ENCODE results near the gene SLC35D1.
"Not testable (repeated sequence)": the region's sequence is repeated elsewhere in the genome, so short reads cannot be mapped to it uniquely, and the experiment has no call there.

SLC35D1 gene

DNA sequence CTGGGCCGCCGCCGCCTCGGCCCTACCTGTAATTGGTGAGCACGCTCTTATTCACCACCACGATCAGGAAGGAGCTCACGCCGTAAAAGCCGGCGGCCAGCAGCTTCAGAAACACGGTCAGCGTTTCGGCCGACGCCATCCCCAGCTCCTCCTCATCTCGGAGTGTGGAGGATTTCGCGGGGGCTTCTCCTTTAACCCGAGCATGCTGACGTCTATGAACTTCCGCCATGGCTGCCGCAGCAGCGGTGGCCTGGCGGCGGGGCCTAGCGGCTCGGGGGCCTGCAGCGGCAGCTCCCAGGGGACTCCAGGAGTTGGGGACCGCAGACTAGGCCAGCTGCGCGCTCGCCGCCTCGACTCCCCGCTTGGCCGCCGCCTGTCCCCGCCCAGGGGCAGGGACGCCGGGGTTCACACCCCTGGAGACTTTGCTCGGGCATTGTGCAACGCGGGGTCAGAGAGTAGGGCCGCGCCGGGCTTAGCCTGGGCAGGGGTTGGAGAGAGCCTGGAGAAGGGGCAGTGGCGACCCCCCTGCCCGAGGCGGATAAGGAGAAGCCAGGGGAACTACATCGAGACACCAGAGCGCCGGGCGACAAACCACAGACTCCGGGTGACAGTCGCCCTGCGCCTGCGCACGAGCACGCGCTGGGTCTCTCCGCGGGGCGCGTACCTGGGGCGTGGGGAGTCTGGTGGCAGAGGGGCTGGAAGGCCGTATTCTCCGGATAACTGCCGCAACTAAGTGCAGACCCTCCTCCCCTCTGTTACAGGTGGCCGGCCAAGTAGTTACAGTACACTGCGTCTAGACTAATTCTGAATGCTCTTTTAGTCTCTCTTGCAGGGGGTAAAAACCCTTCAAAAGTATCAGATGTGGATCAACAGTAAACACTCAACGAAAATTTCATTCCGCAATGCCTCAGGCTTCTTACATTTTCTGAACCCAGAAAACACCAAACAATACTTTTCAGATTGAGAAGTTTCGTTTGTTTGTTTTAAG, at the start of gene SLC35D1:
Gene SLC35D1, minus strand, starts transcription at position 364 of the 988 bp plus-strand sequence. Its CDS starts 135 bp downstream, at position 229.
- peak; percentile 88 for DNase-seq

DNA sequence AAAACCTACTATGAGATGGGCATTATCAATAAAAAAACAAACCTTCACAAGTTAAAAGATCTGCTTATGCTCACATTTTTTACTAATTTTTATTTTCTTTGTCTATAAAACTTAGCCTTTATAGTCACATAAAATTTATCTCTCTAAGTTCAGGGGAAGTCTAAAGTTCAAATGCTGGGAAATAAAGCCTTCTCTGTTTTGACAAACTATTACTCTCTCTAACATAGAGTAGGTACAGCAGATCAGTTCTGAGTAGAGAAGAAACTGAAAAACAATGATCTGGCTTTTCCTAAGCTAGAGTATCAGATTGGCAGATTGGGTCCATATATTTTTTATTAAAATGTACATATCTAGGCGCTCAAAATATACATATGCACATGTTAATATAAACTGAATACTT, 49.6 kb upstream of the SLC35D1 start:
- DNase-seq = no peak

DNA sequence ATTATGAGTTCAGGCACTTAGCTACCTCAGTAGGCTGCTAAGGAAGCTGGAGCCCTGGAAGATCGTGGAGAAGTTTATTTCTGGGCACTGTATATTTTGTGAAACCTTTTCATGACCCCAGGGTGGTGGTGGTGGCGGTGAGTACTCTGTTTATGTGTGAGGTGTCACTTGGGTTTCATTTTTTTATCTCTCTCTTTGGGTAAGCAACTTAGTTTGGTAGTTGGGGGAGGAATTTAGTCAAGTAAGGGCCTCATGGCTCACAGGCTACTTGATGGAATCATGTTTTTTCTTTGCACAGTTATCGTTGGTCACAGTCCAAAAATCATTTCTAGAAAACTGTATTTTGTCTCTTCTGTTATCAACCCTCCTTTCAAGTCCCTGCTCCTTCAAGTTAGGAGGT, 46.9 kb upstream of the SLC35D1 start:
- no peak for DNase-seq

DNA sequence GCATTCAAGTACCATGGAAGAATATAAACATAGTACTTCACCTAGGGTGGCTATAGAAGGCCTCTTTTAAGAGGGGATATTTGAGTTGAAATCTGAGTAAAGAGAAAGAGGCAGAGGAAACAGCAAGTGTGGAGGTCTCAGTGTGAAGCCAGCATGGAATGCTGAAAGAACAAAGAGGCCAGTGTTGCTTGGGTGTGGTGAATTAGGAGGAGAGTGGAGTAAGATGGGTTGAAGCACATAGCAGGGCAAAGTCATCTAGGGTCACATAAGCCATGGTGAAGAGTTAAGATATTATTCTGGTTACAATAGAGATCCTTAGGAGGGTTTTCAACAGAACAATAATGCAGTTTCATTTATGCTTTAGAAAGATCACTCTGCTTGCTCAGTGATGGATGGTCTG, 43.4 kb upstream of the SLC35D1 start:
- DNase-seq = no peak

DNA sequence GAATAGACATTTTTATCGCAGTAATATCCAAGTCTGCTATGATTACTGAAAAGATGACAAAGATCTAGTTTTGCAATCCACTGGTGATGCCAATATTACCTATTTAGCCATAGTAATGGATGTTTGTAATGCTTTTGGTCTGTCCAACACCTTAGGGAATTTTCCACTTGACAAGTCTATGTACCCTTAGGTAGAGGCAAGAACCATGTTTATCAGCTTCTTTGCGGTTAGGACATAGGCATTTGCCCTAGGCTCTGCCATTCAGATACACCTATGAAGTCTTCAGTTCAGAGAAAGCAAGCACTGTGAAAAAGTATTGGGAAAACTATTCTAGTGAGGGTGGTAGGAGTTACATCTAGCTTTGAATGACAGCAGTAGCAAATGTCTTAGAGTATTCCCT, 40.2 kb upstream of the SLC35D1 start:
- no peak for DNase-seq

DNA sequence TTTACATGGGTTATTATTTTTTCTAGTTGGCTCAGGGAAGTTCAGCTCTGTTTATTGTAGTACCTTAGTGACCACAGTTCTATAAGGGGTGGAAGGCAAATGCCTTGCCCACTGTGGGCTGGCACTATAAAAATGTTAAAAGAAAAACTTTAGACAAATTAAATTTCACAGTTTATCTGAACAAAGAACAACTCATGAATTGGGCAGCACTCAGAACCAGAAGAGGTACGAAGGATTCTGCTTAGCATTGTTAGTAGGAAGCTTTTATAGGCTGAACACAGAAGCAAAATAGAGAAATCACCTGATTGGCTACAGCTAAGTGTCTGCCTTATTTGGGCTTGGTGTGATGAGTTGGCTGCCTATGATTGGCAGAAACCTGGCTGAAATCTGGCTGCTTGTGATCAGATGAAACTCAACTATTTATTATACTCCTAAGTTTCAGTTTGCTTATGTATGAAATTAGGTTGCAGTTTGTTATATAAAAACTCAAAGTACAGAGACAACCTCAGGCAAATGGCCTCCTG, 35.8 kb upstream of the SLC35D1 start:
- no peak for DNase-seq

DNA sequence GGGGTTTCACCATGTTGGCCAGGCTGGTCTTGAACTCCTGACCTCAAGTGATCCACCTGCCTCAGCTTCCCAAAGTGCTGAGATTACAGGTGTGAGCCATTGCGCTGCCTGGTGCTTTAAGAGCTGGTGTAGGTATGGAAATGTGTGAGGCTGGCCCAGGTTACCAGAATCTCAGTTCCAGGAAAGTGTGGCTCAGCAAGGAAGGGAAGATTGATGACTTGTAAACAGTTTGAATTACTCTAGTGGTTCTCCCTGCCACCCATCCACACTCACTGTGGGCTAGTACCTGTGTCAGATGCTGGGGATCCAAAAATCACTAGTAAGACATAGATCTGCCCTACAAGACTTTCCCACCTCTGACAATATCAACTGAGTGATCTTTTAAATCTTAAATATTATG, 34.5 kb upstream of the SLC35D1 start:
- DNase-seq = no peak

DNA sequence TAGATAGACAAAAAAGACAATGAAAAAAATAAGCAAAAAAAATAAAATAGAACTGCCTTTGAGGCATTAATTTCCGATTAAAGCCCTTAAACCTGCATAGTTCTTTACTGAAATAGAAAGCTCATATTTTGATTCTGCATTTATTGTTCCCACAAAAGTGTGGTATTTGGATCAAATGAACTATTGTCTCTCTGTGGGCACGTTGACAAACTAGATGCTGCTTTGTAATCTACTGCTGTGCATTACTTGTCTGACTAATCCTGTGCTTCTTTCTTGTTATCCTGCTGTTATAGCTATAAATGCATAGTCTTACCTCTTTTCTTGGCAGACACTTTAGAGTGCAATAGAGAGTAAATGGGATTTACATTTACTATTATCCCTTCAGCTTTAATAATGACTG, 31.4 kb upstream of the SLC35D1 start:
- no peak for DNase-seq

DNA sequence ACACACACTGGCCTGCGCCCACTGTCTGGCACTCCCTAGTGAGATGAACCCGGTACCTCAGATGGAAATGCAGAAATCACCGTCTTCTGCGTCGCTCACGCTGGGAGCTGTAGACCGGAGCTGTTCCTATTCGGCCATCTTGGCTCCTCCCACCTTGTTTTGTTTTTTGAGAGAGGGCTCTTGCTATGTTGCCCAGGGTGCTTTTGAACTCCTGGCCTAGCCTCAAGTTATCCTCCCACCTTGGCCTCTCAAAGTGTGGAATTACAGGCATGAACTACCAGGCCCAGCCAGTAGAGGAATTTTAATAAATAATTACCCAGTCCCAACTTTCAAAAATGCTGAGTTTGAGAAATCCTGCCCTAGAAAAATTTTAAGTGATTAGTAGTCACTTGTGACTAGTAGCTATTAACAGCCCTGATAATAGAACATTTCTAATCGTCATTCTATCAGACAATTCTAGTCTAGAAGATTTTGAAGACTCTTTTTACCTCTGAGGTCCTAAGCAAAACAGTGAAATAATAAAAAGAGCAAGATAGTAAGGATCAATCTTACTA, 30.9 kb upstream of the SLC35D1 start:
- no peak for DNase-seq

DNA sequence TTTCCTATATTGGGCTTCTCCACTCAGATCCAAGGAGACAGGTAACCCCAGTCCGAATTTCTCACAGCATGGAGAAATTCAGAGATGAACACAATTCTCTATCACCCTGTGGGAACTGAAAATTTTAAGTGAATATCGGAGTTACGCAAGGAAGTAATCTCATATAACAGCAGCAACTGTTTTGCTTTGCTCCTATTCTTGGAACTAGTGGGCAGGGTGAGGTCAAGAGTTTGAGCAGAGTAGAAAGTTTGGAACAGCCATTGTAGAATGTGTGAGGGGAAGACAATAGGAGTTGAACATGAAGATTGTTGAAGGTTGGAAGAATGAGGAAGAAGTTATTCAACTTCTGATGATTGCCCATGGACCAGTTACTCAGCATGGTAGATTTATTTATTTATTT, 24.3 kb upstream of the SLC35D1 start:
- no peak for DNase-seq

DNA sequence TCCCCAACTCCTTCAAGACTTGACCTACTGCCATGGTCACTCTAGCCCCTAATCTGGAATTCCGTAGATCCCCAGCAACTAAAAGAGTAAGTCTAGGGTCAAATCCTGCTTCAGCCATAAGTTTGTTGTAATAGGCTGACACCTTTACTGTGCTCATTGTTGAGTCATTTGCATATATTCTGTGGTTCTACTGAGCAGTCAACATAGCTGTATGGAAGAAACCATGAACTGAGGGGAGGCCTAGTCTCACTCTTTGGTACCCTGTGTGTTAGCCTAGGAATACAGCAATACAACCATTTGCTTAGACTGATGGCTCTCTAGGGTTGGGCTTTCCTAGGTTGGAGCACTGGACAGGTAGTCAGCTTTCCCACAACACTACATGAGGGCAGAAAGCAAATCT, 23.6 kb upstream of the SLC35D1 start:
- DNase-seq = no peak

DNA sequence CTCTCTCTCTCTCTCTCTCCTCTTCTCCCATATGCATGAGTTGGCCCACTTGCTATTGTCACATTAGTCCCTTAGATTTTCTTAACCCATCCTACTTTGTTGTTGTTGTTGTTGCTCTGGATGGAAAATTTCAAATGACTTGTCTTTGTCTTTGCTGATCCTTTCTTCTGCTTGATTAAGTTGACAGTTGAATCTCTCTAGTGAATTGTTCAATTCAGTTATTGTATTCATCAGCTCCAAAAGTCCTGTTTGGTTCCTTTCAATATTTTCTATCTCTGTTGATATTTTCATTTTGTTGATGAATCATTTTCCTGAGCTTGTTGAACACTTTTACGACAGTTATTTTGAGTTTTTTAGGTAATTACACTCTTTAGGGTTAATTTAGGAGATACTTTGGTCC, 18.8 kb upstream of the SLC35D1 start:
- DNase-seq = no peak

DNA sequence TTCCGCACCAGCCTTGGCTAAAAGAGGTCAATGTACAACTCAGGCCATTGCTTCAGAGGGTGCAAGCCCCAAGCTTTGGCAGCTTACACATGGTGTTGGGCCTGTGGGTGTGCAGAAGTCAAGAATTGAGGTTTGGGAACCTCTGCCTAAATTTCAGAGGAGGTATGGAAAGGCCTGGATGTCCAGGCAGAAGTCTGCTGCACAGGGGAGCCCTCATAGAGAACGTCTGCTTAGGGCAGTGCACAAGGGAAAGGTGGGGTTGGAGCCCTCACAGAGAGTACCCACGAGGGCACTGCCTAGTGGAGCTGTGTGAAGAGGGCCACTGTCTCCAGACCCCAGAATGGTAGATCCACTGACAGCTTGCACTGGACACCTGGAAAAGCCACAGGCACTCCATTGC, 13.7 kb upstream of the SLC35D1 start:
- not testable (repeated sequence) for DNase-seq

DNA sequence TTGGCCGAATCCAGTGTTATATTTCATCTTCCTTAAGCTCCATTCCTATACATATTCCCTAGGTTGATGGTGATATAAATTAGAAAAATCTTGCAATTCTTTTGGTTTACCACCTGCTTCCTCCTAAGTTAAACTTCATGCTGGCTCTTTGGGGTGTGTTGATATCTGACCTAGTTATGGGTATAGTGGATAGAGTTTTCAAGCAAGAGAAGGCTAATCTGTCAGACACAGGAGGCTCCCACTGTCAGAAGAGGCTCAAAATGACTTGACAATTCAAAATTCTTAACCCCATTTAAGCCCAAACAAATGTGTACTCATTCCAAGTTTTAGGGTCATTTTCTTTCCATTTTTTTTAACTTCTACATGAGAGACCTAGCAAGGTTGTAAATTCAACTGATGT, 8.5 kb upstream of the SLC35D1 start:
- no peak for DNase-seq

DNA sequence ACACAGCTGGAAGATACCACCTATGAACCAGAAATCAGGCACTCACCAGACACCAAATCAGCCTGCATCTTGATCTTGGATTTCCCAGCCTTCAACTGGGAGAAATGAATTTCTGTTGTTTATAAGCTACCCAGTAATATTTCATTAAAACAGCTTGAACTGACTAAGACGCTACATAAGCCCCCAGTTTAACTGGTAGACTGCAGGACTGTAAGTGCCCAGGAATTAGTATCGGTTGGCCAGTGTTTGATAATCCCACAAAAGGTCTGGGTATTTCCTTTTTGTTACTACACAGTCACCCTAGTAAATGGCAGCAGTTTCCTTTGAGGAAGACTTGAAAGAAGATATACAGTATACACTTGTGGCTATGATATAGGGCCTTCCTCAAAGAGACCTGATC, 7.3 kb upstream of the SLC35D1 start:
- DNase-seq = no peak

DNA sequence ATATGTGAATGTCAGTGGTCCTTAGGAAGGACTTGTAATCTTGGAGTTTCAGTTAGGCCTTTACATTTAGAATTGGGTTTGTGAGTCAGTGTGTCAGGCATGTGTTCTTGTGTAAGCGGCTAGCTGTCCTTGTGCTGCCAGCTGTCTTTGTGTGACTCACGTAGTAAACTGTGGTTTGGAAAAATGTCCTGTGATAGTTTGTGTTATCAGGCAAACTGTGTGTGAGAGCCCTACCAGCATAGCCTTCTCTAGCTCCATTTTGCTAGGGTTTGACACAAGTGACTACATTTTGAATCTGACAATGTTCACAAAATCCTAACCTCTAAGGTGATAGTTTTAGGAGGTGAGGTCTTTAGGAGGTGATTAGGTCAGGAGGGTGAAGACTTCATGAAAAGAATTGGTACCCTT, 6.9 kb upstream of the SLC35D1 start:
- DNase-seq = no peak

DNA sequence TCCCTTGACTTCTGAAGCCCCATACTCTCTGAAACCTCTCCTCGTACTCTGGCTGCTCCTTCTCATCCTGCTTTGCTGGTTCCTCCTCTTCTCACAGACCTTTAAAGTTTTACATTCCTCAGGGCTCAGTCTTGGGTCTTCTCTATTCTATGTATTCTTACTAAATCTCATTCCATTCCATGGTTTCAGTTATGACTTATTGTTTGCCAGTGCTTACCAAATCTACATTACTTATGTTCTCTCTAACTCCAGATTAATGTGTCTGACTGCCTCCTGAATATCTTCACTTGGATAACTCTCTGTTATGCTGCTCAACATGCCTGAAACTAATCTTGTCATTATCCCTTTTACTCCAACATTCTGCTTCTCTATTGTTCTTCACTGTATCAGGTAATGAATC, 5.4 kb upstream of the SLC35D1 start:
- no peak for DNase-seq

DNA sequence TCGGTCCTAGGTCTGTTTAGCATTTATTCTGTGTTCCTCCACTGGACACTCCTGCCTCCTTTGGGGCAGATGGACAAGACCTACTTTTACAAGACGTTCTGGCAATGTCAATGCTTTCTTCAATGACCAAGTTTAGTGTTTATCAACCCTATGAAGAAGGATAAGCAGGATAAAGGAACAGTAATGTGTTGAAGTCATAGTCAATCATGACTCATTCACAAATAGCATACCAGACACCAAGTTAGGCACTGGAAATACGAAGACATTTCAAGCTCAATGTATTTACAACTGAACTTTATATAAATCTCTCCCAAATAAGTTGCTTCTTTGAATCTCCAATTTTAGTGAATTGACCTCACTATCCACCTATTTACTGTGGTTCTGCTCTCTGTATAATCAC, 4.8 kb upstream of the SLC35D1 start:
- no peak for DNase-seq

DNA sequence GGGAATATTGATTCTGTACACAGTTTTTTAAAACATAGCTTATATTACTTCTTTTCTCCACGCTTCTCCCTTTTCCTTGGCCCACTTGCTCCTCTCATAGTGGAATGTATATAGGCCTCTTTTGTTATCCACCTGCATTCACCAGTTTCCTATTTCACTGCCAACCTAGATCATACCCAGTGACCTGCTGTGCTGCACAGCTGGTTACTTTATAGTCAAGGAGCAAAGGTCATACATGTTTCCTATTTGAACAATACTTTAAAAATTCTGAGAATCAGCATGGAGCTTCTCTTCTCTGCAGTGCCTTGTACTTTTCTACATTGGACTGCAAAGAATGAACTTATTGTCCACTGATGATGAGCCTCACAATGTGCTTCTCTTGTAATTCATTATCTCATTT, 4.3 kb upstream of the SLC35D1 start:
- DNase-seq = no peak

DNA sequence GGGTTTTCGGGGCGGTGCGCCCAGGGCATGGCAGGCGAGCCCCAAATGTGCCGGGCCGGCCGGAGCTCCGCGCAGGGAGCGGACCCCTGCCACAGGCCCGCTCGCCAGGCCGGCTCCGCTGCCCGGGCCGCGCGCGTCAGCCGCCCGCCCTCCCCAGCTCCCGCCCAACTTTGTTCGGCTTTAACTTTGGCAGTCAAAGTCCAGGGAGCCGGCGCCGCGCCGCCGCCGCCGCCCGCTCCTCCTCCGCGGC, 488 bp downstream of the SLC35D1 start:
- peak; percentile 45 for DNase-seq

DNA sequence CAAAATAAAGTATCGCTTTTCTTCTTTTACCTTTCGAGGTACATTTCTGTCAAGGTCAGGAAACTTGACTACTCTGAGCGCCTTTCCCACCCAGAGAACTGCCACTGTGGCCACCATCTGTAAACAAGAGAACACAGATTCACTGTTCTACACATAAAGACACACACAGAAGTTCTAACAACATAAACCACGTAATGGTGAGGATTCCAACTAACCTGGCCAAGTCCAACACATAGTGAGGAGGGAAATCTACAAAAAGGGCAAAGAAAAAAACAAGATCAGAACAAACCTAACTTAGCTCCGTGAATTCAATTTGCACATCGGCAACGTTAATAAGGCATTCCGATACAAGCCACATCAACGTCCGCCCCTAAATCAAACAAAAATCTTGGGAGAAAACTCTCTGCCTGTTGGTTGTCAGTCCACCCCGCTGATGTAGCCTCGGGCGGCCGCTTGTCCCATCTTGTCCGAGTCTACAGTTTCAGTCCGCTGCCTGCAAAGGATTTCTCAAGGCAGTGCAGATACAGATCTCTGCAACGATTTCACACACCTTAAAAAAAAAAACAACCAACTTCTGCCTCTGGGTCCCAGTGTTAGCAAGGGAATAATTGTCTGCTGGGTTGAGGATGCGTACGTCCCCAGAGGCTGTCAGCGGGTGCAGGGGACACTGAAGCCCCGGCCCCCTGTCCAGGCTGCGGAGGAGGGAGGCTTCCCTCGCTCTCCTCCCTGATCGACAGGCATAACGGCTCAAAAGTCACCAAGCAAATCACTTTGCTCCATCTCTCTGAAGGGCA, 1.0 kb downstream of the SLC35D1 start:
- DNase-seq = peak; percentile 20

DNA sequence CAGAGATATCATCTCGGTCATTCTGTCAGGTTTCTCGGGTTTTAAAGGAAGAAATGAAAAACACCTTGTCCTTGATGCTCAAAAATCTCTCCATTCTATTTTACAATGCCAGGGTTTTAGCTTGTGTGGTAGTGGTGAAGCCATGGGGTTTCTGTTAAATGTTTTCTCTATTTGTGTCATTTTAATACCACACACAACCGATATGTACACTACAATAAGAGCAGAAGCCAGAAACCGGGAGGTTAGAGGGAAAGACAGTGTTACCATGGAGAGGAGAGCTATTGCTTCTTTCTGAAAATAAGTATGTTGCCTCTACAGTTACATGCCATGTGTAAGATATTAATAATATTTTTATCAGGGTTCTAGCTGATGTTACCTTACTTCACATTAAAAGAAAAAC, 2.8 kb downstream of the SLC35D1 start:
- DNase-seq = no peak

DNA sequence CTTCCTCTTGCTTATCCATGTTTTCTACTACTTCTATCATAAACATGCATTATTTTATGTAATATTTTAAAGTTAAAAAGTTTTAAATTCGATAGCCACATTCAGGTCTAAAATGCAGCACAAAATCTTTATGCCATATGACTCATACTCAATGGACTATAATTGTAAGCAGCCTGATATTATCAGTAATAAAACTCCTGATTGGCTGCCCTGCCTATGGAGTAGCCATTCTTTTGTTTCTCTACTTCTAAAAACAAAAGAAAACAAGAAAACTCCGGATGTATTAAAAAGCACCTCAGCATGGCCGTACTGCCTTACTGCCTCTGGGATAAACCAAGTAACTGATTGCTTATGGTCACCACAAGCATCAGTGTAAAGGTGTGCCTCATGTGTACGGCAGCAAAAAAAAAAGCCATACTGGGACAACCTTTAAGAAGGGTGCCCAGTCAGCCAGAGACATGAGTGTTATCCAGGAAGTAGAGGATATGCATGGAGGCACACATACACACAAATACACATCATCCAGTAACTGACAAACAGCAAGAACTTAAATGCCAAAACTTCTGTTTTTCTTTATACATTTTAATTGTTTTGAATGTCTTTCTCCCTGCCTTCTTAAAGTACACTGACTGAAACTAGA, 9.2 kb downstream of the SLC35D1 start:
- DNase-seq = no peak

Data from stimulated activated CD4-positive, alpha-beta T cell treated with anti-CD3 and anti-CD28 coated beads, Interleukin-15, amount 100 ng/mL, for 24 hours (primary cell).